CD4-positive, alpha-beta T cell (primary cell): ENCODE results near the gene CEBPB. TPM values are rescaled to one million over a fixed set of nuclear protein-coding genes. Genes with fewer than 3 reads are reported as not detected.

Experiments
- ATAC-seq: fragments of 200-7000 bp; cut with Tn5 transposase; one replicate; pipeline ENCODE4 v1.10.0; 2022; ENCODE audit warnings: mild to moderate bottlenecking; ENCODE audit not compliant: poor library complexity
- CTCF ChIA-PET: fragments of 350-600 bp; sonication (Branson Sonifier 250); formaldehyde crosslinking; loops from one replicate; lab custom pipeline; 2021; ENCODE audit warnings: antibody characterized with exemption, inconsistent platforms; lab: Charles Lee
- POLR2A ChIA-PET: fragments of 350-600 bp; sonication (Branson Sonifier 250); formaldehyde crosslinking; loops from one replicate; lab custom pipeline; 2021; ENCODE audit warnings: antibody characterized with exemption, inconsistent platforms; lab: Charles Lee
- DNase-seq, 14 experiments: peaks; one replicate each; pipeline ENCODE4 v3.0.0-alpha.2; 2013 to 2020; ENCODE audit warnings: mixed read lengths in 2 of 14
- H3K27ac ChIP-seq, 2 donors: one replicate each; pipeline versions ENCODE4 v1.5.1 to v1.7.0; 2013; ENCODE audit warnings: low read length in 2 of 2, low read depth in 1 of 2, mild to moderate bottlenecking in 1 of 2
- H3K27me3 ChIP-seq, 2 experiments: 1 replicate in 1 of 2; 2 replicates in 1 of 2; pipeline versions ENCODE4 v1.6.1 to v1.7.0; 2013; ENCODE audit warnings: low read length in 2 of 2, control low read depth in 1 of 2, mild to moderate bottlenecking in 1 of 2, moderate library complexity in 1 of 2; ENCODE audit not compliant: insufficient read depth in 2 of 2, control insufficient read depth in 1 of 2
- H3K36me3 ChIP-seq: one replicate; pipeline ENCODE4 v1.6.1; 2013; ENCODE audit warnings: low read length, control low read depth; ENCODE audit not compliant: insufficient read depth
- H3K4me1 ChIP-seq: one replicate; pipeline ENCODE4 v1.6.1; 2013; ENCODE audit warnings: low read length, control low read depth; ENCODE audit not compliant: insufficient read depth
- H3K4me3 ChIP-seq: one replicate; pipeline ENCODE4 v1.5.1; 2013; ENCODE audit warnings: mild to moderate bottlenecking, low read length, moderate library complexity
- H3K9me3 ChIP-seq, 2 experiments: 1 replicate in 1 of 2; 2 replicates in 1 of 2; pipeline versions ENCODE4 v1.6.1 to v1.7.0; 2013; ENCODE audit warnings: low read length in 2 of 2, mild to moderate bottlenecking in 2 of 2, control low read depth in 1 of 2, moderate library complexity in 1 of 2; ENCODE audit not compliant: control insufficient read depth in 1 of 2, insufficient read depth in 1 of 2
- H3K27ac Mint-ChIP-seq: one replicate; pipeline ENCODE4 v1.8.0; 2020; ENCODE audit warnings: mixed read lengths
- H3K27me3 Mint-ChIP-seq: one replicate; pipeline ENCODE4 v1.8.0; 2021; ENCODE audit warnings: mixed read lengths
- H3K36me3 Mint-ChIP-seq: one replicate; pipeline ENCODE4 v1.8.0; 2021; ENCODE audit warnings: low read depth, mixed read lengths
- H3K4me1 Mint-ChIP-seq: one replicate; pipeline ENCODE4 v1.8.0; 2021; ENCODE audit warnings: low read depth, mixed read lengths
- H3K4me3 Mint-ChIP-seq: one replicate; pipeline ENCODE4 v1.8.0; 2020; ENCODE audit warnings: mild to moderate bottlenecking, mixed read lengths
- H3K9me3 Mint-ChIP-seq: one replicate; pipeline ENCODE4 v1.8.0; 2020; ENCODE audit warnings: mixed read lengths
- CTCF ChIP-seq: fragments of 200-600 bp; IDR thresholded peaks from one replicate; pipeline ENCODE4 v1.8.0; 2022; ENCODE audit warnings: antibody characterized with exemption, mild to moderate bottlenecking
- intact Hi-C, 2 experiments: fragments of 100-400 bp; cut with DNase I in 1 of 2; cut with micrococcal nuclease in 1 of 2; formaldehyde crosslinking; loops; one replicate each; pipeline versions ENCODE4 v1.15.1 to v1.9.0; 2023 to 2025; cut with DNase I, micrococcal nuclease
- total RNA-seq, 174 experiments: library from RNA in 2 of 174; stranded (reverse) in 2 of 174; gene quantifications; one replicate each; pipeline ENCODE4 v1.2.3 and lab custom pipeline; 2021 to 2026

The CEBPB gene
- total RNA-seq, 2 experiments from 2014 or later, result 40.7 to 43.9 TPM

GRCh38 chr20:50186987-50187402, 3.6 kb upstream of the CEBPB start:
- peaks cover 14% of the 10 kb centered on the region for H3K4me1 ChIP-seq
- no peak overlapping the region for H3K4me3 Mint-ChIP-seq
- no peak overlapping the region for H3K4me3 ChIP-seq
- peaks cover under 1% of the 10 kb centered on the region for H3K36me3 Mint-ChIP-seq
- TF ChIP-seq CTCF, result no peak
- DNase-seq (no peak), ATAC-seq (no peak)
- POLR2A ChIA-PET, result interaction anchor here (0.7 kb wide), 1 partner anchor 66 kb away, joined by 4 read pairs; no protein-coding TSS in a partner anchor
- H3K4me1 Mint-ChIP-seq, result peaks cover under 1% of the 10 kb centered on the region
- no peak overlapping the region for H3K27ac Mint-ChIP-seq
- no peaks in the 10 kb centered on the region for H3K9me3 Mint-ChIP-seq
- intact Hi-C loops, result loop anchor here (1.0 to 10.0 kb wide), 6 partner anchors 273 to 568 kb away; partner anchors contain the start of gene PARD6B (in 1 of the 2)
- H3K9me3 ChIP-seq, result no peaks in the 10 kb centered on the region
- CTCF ChIA-PET, result no interaction called here
- H3K27me3 ChIP-seq, result peaks cover 0 to 8% of the 10 kb centered on the region in 2 experiments
- H3K27me3 Mint-ChIP-seq, result peaks cover 17% of the 10 kb centered on the region
- H3K36me3 ChIP-seq, result no peaks in the 10 kb centered on the region
- no peak overlapping the region for H3K27ac ChIP-seq

DNA sequence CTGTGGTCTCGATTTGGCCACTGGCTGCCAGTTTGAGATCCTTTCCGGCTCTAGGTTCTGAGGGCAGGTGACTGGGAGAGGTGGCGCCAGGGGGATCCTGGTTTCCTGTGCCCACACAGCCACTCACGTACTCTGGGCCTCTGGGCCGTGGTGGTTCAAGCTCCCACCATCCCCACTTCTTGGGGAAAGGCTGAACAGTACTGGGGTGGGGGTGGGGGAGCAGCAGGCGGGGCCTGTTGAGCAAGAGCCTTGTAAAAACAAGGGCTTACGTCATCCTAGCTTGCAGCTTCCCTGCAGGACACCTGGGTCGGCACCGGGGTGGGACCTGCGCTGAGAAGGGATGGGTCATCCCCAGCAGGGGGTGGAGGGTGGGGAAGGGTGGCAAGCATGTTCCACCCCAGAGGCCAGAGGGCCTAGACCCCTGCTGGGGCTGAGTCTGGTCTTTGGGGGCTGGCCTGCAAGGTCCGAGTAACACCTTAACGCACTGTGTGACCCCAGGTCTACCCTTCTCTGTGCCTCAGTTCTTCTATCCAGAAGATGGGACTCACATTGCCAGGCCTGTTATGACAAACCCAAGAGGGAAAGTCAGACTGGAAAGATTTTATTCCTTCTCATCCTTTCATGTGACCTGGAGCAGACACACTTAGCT, 3.1 kb upstream of the CEBPB start:
- H3K27ac Mint-ChIP-seq, result peak overlapping the region; percentile 26

GRCh38 chr20:50188287-50188688, 2.3 kb upstream of the CEBPB start:
- H3K9me3 Mint-ChIP-seq, result no peaks in the 10 kb centered on the region
- ChIA-PET CTCF (interaction anchor here (1.1 to 2.6 kb wide), 3 partner anchors 9 to 387 kb away, joined by 3 to 8 read pairs (median 4); no protein-coding TSS in a partner anchor), POLR2A (interaction anchor here (0.8 kb wide), 1 partner anchor 12 kb away, joined by 3 read pairs; no protein-coding TSS in a partner anchor)
- H3K4me1 Mint-ChIP-seq, result peaks cover 13% of the 10 kb centered on the region
- Histone ChIP-seq H3K9me3 (no peaks in the 10 kb centered on the region), H3K27ac (no peak overlapping the region), H3K36me3 (no peaks in the 10 kb centered on the region), H3K4me3 (no peak overlapping the region), H3K4me1 (peaks cover 23% of the 10 kb centered on the region), H3K27me3 (peaks cover 0 to 8% of the 10 kb centered on the region in 2 experiments)
- peaks cover 17% of the 10 kb centered on the region for H3K27me3 Mint-ChIP-seq
- TF ChIP-seq CTCF, result no peak
- H3K27ac Mint-ChIP-seq, result peak overlapping the region; percentile 26
- no peak for DNase-seq
- no peak for ATAC-seq
- intact Hi-C loops, result loop anchor here (2.0 to 10.0 kb wide), 3 partner anchors 391 to 567 kb away; partner anchors contain the start of gene PARD6B (in 1 of the 2)
- H3K36me3 Mint-ChIP-seq, result peaks cover 6% of the 10 kb centered on the region
- H3K4me3 Mint-ChIP-seq, result peak overlapping the region; percentile 70

More for the DNA sequence above, 3.1 kb upstream of the CEBPB start:
- H3K4me3 ChIP-seq, result no peak overlapping the region
- H3K27me3 ChIP-seq, result peaks cover 0 to 8% of the 10 kb centered on the region in 2 experiments
- H3K27ac ChIP-seq, result no peak overlapping the region
- intact Hi-C loops, result loop anchor here (2.0 to 10.0 kb wide), 4 partner anchors 389 to 567 kb away; partner anchors contain the start of gene PARD6B (in 1 of the 2)
- Mint-ChIP-seq H3K27me3 (peaks cover 17% of the 10 kb centered on the region), H3K4me1 (peaks cover 5% of the 10 kb centered on the region), H3K9me3 (no peaks in the 10 kb centered on the region), H3K36me3 (peaks cover 5% of the 10 kb centered on the region), H3K4me3 (peak overlapping the region; percentile 70)
- ATAC-seq (no peak), DNase-seq (no peak)
- H3K9me3 ChIP-seq, result no peaks in the 10 kb centered on the region
- no peak for TF ChIP-seq CTCF
- ChIA-PET POLR2A (interaction anchor here (0.7 kb wide), 1 partner anchor 67 kb away, joined by 4 read pairs; no protein-coding TSS in a partner anchor), CTCF (interaction anchor here (1.1 kb wide), 1 partner anchor 67 kb away, joined by 3 read pairs; no protein-coding TSS in a partner anchor)
- H3K4me1 ChIP-seq, result peaks cover 15% of the 10 kb centered on the region
- no peaks in the 10 kb centered on the region for H3K36me3 ChIP-seq
